Inflammatory macrophage treated with lipopolysaccharide for 4 hours (primary cell): ENCODE data around the gene ZNF777.
A peak's percentile ranks its signal among the peaks of the same experiment; 100 is the strongest.
"Not testable (repeated sequence)": the region's sequence is repeated elsewhere in the genome, so short reads cannot be mapped to it uniquely, and the experiment has no call there.

ENCODE experiments used
- DNase-seq: peaks from one replicate; pipeline ENCODE4 v3.0.0-alpha.2; 2020

Gene ZNF777

GRCh38 chr7:149460493-149461277 is at the start of gene ZNF777:
Gene ZNF777 (minus strand): TSS chr7:149461062. CDS start chr7:149456022, 5,040 bp downstream.
- peak; percentile 90 for DNase-seq

- DNase-seq = no peak
Observed at GRCh38 chr7:149510248-149510647, 49.4 kb upstream of the ZNF777 start.

GRCh38 chr7:149509774-149510173 is 48.9 kb upstream of the ZNF777 start:
- DNase-seq = no peak

- DNase-seq = no peak
Observed at GRCh38 chr7:149505551-149505950, 44.7 kb upstream of the ZNF777 start.

- no peak for DNase-seq
Observed at GRCh38 chr7:149501651-149502050, 40.8 kb upstream of the ZNF777 start.

GRCh38 chr7:149500910-149501309 is 40.0 kb upstream of the ZNF777 start:
- DNase-seq = no peak

GRCh38 chr7:149500201-149500600 is 39.3 kb upstream of the ZNF777 start:
- no peak for DNase-seq

- DNase-seq = no peak
Observed at GRCh38 chr7:149498811-149499210, 37.9 kb upstream of the ZNF777 start.

- peak; percentile 89 for DNase-seq
Observed at GRCh38 chr7:149497467-149498261, 36.8 kb upstream of the ZNF777 start, which contains the start of gene ZNF746. Gene ZNF746 (minus strand): TSS chr7:149497809. CDS start chr7:149497536, 273 bp downstream.

- DNase-seq = peak; percentile 8
Observed at GRCh38 chr7:149496642-149497391, 36.0 kb upstream of the ZNF777 start.

- DNase-seq = peak; percentile 7
Observed at GRCh38 chr7:149495785-149496641, 35.2 kb upstream of the ZNF777 start.

- peak; percentile 81 for DNase-seq
Observed at GRCh38 chr7:149494738-149495368, 34.0 kb upstream of the ZNF777 start.

- DNase-seq = not testable (repeated sequence)
Observed at GRCh38 chr7:149493975-149494374, 33.1 kb upstream of the ZNF777 start.

- no peak for DNase-seq
Observed at GRCh38 chr7:149493366-149493765, 32.5 kb upstream of the ZNF777 start.

- DNase-seq = no peak
Observed at GRCh38 chr7:149490083-149490760, 29.4 kb upstream of the ZNF777 start.

GRCh38 chr7:149489391-149490024 is 28.6 kb upstream of the ZNF777 start:
- DNase-seq = no peak

- DNase-seq = no peak
Observed at GRCh38 chr7:149479568-149479967, 18.7 kb upstream of the ZNF777 start.

- no peak for DNase-seq
Observed at GRCh38 chr7:149478754-149479153, 17.9 kb upstream of the ZNF777 start.

- DNase-seq = no peak
Observed at GRCh38 chr7:149477494-149478443, 16.9 kb upstream of the ZNF777 start.
